ENCODE results near the gene DDX50.
A peak's percentile ranks its signal among the peaks of the same experiment; 100 is the strongest.

DDX50 gene

GRCh38 chr10:68880181-68880580, 20.9 kb upstream of the DDX50 start:
- no peak for TF ChIP-seq CREB1 (IDR thresholded peaks at IDR 0.05; ENCODE audit: low read depth)
- TF ChIP-seq FOXM1 (IDR thresholded peaks at IDR 0.05; ENCODE audit: borderline replicate concordance, low read depth): no peak
- no peak for TF ChIP-seq NFIC (IDR thresholded peaks at IDR 0.05)
- TF ChIP-seq EGR1 (IDR thresholded peaks at IDR 0.05): no peak
- no peak for TF ChIP-seq RAD21 (IDR thresholded peaks at IDR 0.05; ENCODE audit: low read depth)
- no peak for TF ChIP-seq ZBTB7A (IDR thresholded peaks at IDR 0.05; ENCODE audit: low read depth)
- TF ChIP-seq MAX (IDR thresholded peaks at IDR 0.05): no peak
- TF ChIP-seq TEAD4 (IDR thresholded peaks at IDR 0.05): no peak
- TF ChIP-seq, protein P1, sequence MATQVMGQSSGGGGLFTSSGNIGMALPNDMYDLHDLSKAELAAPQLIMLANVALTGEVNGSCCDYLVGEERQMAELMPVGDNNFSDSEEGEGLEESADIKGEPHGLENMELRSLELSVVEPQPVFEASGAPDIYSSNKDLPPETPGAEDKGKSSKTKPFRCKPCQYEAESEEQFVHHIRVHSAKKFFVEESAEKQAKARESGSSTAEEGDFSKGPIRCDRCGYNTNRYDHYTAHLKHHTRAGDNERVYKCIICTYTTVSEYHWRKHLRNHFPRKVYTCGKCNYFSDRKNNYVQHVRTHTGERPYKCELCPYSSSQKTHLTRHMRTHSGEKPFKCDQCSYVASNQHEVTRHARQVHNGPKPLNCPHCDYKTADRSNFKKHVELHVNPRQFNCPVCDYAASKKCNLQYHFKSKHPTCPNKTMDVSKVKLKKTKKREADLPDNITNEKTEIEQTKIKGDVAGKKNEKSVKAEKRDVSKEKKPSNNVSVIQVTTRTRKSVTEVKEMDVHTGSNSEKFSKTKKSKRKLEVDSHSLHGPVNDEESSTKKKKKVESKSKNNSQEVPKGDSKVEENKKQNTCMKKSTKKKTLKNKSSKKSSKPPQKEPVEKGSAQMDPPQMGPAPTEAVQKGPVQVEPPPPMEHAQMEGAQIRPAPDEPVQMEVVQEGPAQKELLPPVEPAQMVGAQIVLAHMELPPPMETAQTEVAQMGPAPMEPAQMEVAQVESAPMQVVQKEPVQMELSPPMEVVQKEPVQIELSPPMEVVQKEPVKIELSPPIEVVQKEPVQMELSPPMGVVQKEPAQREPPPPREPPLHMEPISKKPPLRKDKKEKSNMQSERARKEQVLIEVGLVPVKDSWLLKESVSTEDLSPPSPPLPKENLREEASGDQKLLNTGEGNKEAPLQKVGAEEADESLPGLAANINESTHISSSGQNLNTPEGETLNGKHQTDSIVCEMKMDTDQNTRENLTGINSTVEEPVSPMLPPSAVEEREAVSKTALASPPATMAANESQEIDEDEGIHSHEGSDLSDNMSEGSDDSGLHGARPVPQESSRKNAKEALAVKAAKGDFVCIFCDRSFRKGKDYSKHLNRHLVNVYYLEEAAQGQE (IDR thresholded peaks at IDR 0.05; ENCODE audit: low read depth): no peak
- no peak for TF ChIP-seq EP300 (IDR thresholded peaks at IDR 0.05; ENCODE audit: borderline replicate concordance)
- no peak for TF ChIP-seq YY1 (IDR thresholded peaks at IDR 0.05; ENCODE audit: low read depth)
- TF ChIP-seq, protein P2, sequence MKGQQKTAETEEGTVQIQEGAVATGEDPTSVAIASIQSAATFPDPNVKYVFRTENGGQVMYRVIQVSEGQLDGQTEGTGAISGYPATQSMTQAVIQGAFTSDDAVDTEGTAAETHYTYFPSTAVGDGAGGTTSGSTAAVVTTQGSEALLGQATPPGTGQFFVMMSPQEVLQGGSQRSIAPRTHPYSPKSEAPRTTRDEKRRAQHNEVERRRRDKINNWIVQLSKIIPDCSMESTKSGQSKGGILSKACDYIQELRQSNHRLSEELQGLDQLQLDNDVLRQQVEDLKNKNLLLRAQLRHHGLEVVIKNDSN (IDR thresholded peaks at IDR 0.05): no peak
- TF ChIP-seq TAF1 (IDR thresholded peaks at IDR 0.05; ENCODE audit: low read depth): no peak
- no peak for TF ChIP-seq CEBPB (IDR thresholded peaks at IDR 0.05)
- TF ChIP-seq TCF12 (IDR thresholded peaks at IDR 0.05; ENCODE audit: low read depth): no peak

DNA sequence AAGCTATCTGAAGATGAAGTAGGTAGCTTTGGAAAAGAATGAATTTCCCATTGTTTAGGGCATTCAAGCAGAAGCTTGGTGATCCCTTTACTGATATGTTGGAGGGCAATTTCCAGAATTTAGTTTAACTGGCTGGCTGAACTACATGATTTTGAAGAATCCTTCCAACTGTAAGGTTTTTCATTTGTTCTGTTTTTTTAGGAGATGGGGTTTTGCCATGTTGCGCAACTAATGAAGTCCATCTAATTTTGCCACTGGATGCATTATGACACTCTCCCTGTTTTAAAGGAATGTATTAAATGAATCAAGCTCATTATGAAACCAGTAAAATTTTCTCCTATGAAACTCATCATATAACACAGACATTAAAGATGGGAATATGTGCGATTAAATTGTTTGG, 6.1 kb upstream of the DDX50 start:
- TF ChIP-seq TEAD4 (IDR thresholded peaks at IDR 0.05) (no peak), CEBPB (IDR thresholded peaks at IDR 0.05) (peak; percentile 84)

DNA sequence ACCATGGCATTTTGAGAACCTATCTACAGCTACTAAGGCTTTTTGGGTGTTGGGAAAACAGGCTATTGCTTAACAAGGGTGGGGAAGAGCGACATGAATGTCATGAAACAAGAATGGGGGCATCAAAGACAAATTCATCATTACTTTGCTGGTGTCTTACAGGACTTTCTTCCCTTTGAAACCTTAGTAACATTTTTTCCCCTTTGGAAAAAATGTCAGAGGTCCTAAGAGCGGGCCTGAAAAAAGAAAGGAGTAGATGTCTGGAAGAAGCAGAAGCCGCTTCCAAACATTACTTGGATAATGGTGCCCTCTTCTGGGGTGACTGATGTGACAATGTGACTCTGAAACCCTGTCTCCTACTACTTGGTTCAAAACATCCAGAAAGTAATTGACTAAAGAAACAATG, 3.8 kb upstream of the DDX50 start:
- TF ChIP-seq RAD21 (IDR thresholded peaks at IDR 0.05; ENCODE audit: low read depth) (peak; percentile 85), ZBTB7A (IDR thresholded peaks at IDR 0.05; ENCODE audit: low read depth) (no peak)

- no peak for TF ChIP-seq CEBPB (IDR thresholded peaks at IDR 0.05)
- TF ChIP-seq YY1 (IDR thresholded peaks at IDR 0.05; ENCODE audit: low read depth): no peak
- no peak for TF ChIP-seq EP300 (IDR thresholded peaks at IDR 0.05; ENCODE audit: borderline replicate concordance)
- no peak for TF ChIP-seq RAD21 (IDR thresholded peaks at IDR 0.05; ENCODE audit: low read depth)
- TF ChIP-seq CREB1 (IDR thresholded peaks at IDR 0.05; ENCODE audit: low read depth): no peak
Measured at GRCh38 chr10:68899186-68899745, 1.8 kb upstream of the DDX50 start.

DNA sequence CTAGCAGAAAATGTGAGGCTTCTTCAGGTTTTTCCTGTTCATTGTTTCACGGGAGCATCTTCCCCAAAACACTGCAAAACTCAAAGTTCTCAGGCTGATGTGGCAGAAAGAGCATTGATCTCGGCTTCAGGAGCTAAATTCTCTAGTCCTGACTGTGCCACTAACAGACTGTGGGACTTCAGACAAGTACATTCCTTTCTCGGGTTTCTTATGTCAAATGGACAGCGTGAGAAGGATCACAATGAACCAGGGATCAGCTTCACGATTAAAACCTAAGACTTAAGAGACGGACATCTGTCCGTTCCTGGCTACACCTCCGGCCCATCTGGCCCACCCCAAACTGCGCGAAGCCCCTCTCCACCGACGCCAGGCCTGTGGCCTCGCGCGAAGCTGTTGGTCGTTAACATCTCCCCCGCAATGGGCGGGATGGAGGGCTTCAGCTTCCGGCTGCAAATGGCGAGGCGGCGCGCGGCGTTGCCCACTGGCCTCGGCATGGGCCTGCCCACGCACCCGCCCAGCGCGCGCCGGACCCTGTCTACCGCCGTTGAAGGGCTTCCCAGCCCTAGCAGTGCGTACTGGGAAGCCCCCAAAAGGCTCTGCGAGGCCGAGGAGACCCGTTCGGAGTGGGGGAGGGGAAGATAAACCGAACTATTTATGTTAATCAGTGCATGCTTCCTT, 549 bp upstream of the DDX50 start:
- peak; percentile 62 for TF ChIP-seq FOXM1 (IDR thresholded peaks at IDR 0.05; ENCODE audit: borderline replicate concordance, low read depth)
- TF ChIP-seq MAX (IDR thresholded peaks at IDR 0.05): peak; percentile 94
- 0 out of 2 replicates have a peak, but pooled peaks have one; percentile 14 for TF ChIP-seq NFIC (IDR thresholded peaks at IDR 0.05)
- no peak; the same call in 1 of the 2 replicates for TF ChIP-seq EP300 (IDR thresholded peaks at IDR 0.05; ENCODE audit: borderline replicate concordance)
- no peak for TF ChIP-seq RAD21 (IDR thresholded peaks at IDR 0.05; ENCODE audit: low read depth)
- TF ChIP-seq, protein P2 (IDR thresholded peaks at IDR 0.05): no peak
- TF ChIP-seq CREB1 (IDR thresholded peaks at IDR 0.05; ENCODE audit: low read depth): no peak
- peak; percentile 31; the same call in 1 of the 2 replicates for TF ChIP-seq TEAD4 (IDR thresholded peaks at IDR 0.05)
- peak; percentile 99 for TF ChIP-seq TAF1 (IDR thresholded peaks at IDR 0.05; ENCODE audit: low read depth)
- peak; percentile 74; the same call in 1 of the 2 replicates for TF ChIP-seq ZBTB7A (IDR thresholded peaks at IDR 0.05; ENCODE audit: low read depth)
- TF ChIP-seq TCF12 (IDR thresholded peaks at IDR 0.05; ENCODE audit: low read depth): peak; percentile 63; the same call in 1 of the 2 replicates
- TF ChIP-seq, protein P1 (IDR thresholded peaks at IDR 0.05; ENCODE audit: low read depth): no peak
- TF ChIP-seq YY1 (IDR thresholded peaks at IDR 0.05; ENCODE audit: low read depth): peak; percentile 86
- TF ChIP-seq EGR1 (IDR thresholded peaks at IDR 0.05): peak; percentile 92
- no peak for TF ChIP-seq CEBPB (IDR thresholded peaks at IDR 0.05)

DNA sequence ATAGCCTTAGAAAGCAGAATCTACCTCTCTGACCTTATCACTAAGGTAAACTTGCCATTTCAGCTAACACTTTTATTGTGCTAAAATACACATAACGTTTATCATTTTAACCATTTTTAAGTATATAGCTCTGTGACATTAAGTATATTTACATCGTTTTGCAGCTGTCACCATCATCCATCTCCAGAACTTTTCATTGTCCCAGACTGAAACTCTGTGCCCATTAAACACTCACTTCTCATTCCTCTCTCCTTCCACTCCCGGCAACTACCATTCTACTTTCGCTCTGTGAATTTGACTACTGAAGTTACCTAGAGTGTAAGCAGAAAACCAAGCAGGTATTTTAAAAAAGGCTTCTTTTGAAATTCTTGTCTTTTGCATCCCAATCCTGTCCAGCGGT, 1.3 kb downstream of the DDX50 start:
- no peak for TF ChIP-seq ZBTB7A (IDR thresholded peaks at IDR 0.05; ENCODE audit: low read depth)
- no peak for TF ChIP-seq TEAD4 (IDR thresholded peaks at IDR 0.05)
- TF ChIP-seq CEBPB (IDR thresholded peaks at IDR 0.05): no peak
- no peak for TF ChIP-seq EGR1 (IDR thresholded peaks at IDR 0.05)
- TF ChIP-seq, protein P2 (IDR thresholded peaks at IDR 0.05): no peak
- no peak for TF ChIP-seq FOXM1 (IDR thresholded peaks at IDR 0.05; ENCODE audit: borderline replicate concordance, low read depth)
- TF ChIP-seq MAX (IDR thresholded peaks at IDR 0.05): no peak
- no peak for TF ChIP-seq EP300 (IDR thresholded peaks at IDR 0.05; ENCODE audit: borderline replicate concordance)
- no peak for TF ChIP-seq RAD21 (IDR thresholded peaks at IDR 0.05; ENCODE audit: low read depth)
- TF ChIP-seq YY1 (IDR thresholded peaks at IDR 0.05; ENCODE audit: low read depth): no peak
- no peak for TF ChIP-seq CREB1 (IDR thresholded peaks at IDR 0.05; ENCODE audit: low read depth)
- TF ChIP-seq TCF12 (IDR thresholded peaks at IDR 0.05; ENCODE audit: low read depth): no peak
- no peak for TF ChIP-seq NFIC (IDR thresholded peaks at IDR 0.05)
- TF ChIP-seq TAF1 (IDR thresholded peaks at IDR 0.05; ENCODE audit: low read depth): no peak
- TF ChIP-seq, protein P1 (IDR thresholded peaks at IDR 0.05; ENCODE audit: low read depth): no peak
